Activated CD8-positive, alpha-beta memory T cell treated with anti-CD3 and anti-CD28 coated beads, Interleukin-2, amount 50 U/mL, for 4 hours (primary cell): ENCODE results near the gene VWF.

Experiments used
- DNase-seq: peaks from one replicate; pipeline ENCODE4 v3.0.0-alpha.2; 2020

The VWF gene

DNA sequence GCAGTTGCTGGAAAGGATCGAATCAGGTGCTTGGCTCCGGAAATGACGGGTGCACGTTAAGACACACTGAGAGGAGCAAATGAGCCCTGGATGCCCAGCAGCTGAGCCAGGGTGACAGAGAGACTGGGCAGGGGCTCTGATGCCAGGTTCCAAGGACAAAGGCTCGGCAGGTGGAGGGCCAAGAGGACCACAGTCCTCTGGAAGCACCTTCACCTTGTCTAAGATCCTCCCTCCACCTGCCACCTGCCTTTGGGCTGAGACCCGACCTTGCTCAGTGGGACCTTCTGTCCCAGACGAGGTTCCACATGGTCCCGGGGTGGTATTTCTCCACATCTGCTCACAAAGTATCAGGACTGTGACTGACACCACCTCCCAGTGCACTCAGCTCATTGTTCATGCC is 180.4 kb downstream of the VWF start:
- no peak for DNase-seq

DNA sequence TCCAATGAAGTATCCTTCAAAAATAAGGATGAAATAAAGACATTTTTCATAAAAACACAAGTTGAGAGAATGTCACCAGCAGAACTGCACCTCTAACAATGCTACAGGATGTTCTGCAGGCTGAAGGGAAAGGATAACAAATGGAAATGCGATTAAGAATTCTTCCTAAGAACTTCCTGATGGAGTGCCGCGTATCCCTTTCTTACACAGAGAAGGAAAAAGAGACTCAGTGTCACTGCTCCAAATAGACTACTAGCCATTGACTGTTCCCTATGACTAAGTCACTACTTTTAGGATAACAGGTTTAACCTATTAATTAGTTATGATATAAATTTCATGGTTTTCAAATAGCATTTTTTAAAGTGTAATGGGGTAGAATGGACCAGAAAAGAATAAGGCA is 182.6 kb downstream of the VWF start:
- DNase-seq, result no peak

DNA sequence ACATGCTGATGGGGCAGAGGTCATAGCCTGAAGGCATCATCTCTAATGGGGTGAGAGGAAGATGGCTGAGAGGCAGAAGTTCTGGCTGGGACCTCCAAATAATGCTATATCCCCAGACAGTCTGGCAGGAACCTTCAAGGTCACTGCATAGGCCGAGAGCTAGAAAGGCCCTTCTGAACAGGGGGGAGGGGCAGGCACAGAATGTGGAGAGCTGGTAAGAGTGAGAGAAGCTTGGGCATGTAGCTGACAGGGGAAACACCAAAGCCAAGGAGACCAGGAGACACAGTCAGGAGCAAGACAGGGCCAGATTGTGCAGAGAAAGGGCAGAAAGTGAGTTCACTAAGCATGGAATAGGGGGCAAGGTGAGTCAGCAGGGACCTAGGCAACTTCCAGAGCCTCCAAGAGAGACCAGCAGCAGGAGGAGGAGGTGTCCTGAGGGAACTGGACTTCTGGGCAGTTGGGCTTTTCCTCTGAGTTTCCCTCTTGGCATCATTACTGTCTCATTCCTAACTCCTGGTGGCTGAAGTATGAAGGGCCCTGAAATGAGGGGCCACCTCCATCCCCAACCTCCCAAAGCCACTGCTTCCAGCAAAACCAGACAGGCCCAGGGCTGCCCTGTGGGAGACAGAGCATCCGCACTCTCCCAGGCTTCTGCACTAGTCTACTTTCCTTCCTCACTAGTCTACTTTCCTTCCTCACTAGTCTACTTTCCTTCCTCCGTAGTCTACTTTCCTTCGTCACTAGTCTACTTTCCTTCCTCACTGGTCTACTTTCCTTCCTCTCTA is 196.5 kb downstream of the VWF start:
- no peak for DNase-seq

DNA sequence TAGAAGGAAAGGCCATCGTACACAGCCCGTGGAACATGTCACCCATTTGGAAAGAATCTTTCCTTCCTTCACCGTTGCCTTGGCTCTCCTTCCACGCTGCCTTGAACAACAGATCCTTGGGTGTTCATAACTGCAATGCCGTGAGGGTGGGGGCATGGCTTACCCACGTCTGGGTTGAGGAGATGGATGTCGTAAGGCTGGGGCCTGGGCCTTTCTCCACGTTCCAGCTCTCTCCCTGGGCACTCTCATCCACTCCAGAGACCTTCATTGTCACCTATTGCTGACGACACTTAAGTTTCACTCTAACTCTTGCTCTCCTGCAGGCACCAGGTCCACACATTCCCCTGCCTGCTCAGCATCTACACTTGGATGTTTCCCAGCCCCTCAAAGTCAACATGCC is 198.8 kb downstream of the VWF start:
- no peak for DNase-seq

DNA sequence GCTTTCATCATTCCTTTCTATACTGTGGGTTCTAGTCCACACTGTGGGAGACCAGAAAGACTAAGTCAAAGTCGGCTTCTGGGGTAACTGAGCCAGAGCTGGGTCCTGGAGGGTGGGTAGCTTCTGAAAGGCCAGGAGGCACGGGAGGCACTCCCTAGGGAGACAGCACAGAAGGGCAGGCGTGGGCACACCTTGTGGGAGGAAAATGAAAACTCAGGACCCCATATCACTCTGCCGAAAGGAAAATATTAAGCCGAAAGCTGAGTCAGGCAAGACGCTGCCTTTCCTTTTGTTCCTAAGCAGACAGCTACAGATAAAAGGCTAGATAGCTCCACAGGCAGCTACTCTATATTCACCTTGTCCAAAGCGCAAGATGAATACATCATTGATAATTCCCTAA is 200.1 kb downstream of the VWF start:
- DNase-seq, result no peak

DNA sequence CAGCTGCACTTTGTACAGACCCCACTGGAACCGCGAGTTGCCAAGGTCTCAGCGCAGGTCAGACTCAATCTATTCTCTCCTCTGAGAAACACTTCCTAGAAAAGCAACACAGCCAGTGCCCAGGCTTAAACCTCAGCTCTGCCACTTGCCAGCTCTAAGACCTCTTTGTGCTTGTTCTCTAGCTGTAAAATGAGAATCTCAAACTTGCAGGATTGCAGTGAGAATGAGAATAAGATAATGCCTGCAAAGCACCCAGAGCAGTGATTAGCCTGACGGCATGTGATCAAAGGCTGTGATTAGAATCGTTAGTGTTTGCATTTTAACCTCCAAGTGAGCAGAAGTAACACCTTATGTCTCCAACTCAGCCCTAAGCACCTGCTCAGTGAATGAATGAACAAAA is 200.7 kb downstream of the VWF start:
- DNase-seq, result no peak

DNA sequence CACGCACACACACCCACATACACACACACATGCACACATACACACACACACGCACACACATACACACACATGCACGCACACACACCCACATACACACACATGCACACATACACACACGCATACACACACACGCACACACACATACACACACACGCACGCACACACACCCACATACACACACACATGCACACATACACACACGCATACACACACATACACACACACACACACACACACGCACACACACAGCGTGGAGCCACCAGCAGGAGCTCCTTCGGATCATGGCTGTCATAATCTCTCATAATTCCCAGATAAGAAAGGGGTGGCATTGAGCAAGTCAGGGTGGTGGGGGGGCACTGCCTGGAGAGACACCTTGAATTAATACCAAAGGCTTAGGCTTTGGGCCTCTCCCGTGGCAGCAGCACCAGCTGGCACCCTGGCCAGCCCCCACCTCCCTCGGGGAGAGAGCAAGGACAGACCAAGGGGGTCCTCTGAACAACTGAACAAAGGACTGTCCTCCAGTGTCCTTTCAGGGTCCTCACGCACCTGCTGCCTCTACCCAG is 201.3 kb downstream of the VWF start:
- no peak for DNase-seq

DNA sequence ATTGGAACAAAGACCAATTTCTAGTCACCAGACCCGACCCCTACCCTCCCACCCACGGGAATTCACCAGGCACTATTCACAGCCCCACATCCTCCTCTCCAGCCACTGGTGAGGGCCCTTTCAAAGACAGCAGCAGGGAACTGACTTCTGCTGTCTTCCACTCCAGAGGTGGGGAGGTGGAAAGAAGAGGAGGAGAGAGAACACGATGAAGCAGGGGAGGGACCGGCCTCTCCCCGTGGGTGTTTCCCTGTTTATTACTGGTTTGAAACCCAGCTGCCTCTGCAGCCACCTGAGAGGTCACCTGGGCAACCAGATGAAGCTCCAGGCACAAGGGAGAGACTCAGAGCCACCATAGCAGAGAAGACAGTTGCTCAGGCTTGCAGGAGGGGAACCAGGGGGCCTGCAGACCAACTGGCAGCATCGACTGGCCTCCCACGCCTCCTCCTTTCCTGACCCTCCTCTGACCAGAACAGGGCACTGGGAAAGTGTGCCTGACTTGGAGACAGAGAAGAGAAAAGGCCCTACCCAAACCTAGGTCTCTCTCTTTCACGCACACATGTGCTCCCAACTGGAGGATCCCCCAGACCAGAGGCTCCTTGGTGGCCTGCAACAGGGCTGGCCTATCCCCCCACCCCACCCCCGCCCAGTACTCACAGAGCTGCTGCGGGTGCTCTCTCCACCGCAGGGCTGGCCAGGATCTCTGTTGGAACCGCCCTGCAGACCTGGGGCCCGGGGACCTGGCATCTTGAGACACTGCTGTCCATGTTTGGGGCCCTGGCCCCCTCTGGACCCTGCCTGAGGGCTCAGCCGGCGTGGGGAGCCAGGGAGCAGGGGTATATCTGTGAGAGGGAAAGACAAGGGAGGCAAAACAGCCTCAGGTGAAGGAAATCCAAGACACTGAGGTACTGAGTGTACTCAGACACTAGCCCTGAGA is 202.2 kb downstream of the VWF start:
- no peak for DNase-seq

DNA sequence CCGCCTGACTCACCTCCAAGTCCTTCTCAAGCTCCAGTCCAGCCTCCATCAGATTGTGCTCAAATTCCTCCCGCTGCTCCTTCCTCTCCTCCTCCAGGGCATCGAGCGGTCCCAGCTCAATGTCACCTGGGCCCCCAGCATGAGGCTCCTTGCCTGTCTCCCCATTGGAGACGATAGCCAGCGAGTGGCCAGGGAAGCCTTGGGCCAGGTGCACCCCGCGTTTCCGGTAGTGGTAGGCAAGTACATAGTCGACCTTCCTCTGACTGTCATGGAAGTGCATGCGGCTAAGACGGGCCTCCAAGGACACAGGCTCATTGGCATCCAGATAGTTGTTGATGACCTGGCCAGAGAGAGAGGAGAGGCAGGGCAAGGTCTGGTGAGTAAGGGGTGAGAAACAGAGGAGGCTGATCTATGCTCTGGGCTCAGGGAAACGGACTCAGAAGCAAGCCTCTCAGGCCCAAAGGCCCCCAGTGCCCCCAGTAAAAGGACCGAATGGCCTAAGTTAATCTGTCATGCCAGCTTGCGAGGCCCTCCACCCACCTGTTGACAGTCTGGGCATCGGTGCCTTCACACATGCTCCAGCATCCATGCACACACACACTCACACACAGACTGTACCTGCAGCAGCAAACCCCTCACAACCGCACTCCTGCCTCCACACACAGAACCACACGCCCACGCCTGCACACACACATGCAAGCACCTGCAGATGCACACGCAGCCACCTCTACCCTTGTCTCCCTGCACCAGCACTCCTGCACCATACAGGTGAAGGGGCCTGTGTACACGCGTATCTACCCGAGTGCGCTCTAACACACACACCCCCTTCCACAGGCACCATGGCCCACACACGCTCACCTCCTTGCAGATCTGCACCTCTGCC is 203.2 kb downstream of the VWF start:
- DNase-seq, result no peak

DNA sequence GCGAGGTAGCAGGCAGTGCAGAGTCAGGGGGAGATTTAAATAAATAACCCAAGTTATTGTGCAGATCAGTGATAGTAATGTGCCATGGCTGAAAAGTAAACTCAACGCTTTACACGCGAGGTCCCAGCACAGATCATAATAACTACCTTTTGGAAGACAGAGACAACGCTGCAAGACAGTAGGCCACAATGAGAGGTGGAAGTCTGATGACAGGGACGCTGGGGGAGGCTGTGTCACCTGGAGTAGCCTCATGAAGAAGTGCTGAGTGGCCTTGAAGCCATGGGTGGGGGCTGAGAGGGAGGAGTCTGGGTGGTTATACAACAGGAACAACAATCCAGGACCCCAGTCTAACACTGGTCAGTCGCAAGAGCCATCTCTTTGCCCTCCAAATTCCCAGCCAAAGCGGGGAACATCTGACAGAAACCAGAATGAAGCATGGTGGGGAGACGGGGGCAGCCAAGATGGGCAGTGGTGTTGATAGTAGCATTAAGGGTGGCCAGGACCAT is 207.6 kb downstream of the VWF start:
- no peak for DNase-seq

DNA sequence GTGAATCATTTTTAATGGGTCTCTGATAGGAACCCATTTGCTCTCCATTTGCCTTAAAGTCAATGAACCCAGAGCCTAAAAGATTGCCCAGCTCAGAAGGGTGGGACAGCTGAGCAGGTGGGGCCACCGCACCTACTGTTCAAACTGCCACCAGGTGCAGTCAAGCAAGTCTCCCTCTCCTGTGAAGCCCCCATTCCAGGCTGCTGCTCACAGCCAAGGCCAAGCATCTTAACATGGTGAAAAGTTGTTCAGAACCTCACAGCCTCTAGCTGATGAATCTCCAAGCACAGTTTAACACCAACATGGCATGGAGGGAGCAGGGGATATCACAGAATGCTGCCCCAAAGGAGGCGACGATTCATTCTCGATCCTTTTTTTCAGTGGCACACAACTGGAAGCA is 209.0 kb downstream of the VWF start:
- no peak for DNase-seq

DNA sequence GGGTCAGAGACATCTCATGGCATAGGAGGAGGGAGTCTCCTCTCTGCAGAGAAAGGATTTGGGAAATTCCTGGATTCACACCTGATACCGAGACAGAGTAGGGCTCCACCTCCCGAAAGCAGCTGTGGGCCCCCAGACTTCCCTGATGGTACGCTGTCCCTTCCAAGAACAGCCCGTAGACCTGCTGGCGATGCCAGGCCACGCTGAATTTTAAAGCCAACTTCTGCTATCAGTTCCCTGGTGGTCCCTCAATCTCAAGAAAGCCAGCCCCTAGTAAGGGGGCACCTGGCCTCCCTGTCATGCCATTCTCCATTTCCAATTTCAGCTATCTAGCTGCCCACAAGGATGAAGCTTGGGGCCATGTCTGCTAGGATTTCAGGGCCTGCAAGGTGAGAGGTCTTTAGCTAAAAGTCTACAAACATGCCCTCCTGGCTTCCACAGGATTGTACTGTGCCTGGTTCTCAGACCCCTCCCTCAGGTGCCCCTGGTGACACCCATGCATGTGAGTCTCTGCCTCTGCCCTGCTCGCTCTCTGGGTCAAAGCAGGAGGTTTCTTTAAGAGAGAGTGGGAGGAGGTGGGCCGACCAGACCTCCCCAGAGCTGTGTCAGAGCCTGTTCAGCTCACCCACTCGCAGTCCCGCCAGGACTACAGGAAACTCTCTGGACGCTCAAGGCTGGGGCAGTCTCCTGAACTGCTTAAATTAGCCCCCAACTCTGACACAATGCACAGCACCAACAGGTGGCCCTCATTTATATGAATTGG is 209.9 kb downstream of the VWF start:
- DNase-seq, result no peak

DNA sequence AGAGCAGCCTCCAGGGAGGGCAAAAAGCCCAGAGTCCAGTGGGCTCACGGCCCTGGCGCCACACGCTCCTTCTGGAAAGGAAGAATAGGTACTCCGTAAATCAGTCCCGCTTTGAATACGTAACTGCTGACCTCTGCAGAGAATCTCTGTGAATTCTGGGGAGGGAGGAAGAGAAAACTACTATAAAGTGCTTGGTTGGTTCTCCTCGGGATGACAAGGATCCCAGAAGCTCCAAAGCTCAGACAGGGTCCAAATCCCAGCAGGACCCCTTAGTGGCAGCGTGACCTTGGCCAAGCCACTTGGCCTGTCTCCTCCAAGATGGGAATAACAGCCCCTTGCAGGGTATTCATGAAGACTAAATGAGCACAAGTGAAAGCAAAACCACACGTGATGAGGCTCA is 211.1 kb downstream of the VWF start:
- no peak for DNase-seq

DNA sequence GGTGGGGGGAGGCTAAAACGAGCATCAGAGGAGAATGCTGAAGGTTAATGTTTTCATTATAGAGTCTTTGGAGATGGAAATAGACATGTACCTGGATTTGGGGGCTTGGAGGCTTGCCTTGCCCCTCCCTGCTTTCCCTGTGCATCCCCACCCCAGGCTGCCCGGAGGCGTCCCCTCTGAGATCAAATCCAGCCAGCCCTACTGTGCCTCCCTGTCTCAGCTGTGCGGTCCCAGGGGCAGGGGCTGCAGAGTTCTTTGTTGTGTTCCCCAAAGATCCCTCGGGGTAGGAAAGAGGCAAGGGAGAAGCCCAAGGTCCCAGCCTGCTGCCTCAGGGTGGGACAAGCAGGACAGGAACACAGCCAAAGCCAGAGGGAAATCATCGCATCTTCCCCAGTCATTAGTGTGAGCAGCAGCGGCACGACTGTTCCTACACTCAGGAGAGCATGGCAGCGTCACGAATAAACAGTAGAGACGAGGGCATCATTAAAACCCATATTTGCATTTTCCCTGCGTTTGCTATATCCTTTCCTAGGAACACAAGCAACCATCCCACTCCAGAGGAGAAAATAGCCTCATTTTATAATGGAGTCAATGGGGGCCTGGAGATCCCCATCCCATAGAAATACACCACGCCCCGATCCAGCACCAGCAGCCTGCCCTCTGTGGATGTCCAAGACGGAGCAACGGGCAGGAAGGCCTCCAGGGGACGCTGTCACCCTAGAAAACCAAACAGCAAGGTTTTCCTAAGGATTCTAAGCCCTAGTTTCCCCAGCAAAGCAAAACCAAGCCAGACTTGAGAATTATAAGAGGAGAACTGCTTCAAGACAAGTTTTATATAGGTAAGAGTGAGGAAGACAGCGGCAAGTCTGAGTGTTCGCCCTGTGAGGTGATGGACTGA is 211.8 kb downstream of the VWF start:
- no peak for DNase-seq

DNA sequence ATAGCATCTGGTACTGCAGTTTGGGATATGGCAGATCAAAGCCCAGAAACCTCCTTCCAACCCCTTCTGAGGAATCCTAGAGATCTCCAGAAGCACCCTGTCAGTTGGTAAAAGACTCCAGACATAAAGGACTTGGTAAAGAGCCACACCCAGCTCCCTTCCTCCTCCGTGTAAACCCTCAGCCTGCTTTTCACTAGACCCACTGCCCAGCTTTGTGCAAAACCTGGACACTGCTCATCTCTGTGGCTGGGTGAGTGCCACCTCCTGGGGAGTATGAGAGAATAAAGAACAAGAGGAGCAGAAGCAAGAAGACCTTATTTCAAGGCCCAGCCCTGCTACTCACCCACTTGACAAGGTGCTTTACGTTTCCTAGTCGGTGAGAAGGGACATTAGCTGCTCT is 212.5 kb downstream of the VWF start:
- no peak for DNase-seq

DNA sequence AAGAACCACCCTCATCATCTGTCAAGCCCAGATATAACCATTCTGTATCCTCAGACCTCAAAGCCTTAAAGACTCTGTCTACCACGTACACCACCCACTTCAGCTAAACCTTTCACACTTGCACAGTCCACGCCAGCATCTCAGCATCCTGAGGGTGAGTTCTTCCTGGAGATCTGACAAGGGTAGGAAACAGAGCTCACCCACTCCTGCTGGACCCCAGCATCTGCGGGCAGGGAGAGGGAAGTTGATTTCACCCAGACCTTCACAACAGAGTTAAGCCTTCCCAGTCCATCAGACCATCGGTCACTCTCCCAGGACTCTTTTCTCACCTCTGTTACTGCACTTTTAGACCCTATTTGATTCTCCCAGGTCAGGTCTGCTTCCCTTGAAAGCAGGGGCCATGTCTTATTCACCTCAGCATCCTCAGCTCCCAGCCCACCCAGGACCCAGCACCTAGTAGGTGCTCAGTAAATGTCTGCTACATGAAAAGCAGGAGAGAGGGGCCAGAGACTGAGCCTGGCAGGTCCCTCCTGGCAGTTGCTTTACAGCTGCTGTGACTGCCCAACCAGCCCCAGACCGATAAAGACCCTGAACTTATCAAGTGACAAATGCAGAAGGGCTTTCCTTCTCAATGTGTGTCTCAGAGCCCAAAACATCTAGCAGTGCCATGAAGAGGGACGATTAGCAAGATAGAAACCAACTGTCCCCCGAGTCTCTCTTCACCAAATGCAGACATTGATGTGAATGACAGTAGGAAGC is 213.5 kb downstream of the VWF start:
- no peak for DNase-seq

DNA sequence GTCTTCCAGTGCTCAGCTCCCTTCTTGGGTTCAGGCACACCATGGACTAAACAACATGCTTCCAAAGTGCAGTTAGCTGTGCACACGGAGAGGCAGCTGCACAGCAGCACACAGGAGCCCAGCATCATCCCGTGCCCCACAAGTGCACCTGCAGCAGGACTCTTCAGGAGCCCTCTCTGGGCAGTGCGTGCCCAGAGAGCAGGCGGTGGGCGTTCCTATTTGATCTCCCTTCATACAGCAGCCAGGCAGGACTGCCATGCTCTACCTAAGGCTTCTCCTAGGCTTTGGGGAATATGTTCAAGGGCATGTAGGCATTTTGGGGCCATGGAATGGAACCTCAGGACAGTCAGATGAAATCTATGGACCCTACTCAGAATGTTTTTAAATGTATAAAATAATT is 214.9 kb downstream of the VWF start:
- DNase-seq, result no peak

DNA sequence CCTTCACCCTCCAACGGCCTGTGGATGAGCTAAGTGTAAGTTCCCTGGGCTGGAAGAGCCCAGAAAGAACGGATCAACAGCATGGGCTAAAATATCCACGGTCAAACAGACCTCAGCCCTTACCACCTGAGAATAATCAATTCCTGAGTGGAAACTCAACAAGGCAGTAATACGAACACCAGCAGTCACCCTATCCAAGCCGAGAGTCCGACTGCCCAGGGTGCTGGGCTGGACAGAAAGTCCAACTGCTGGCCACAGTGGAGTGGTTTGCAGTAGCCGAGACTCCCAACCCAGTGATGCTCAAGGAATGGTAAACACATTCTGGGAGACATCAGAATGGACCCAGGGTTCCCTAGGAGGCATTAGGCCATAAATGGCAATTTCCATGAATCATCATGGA is 216.2 kb downstream of the VWF start:
- DNase-seq, result no peak

DNA sequence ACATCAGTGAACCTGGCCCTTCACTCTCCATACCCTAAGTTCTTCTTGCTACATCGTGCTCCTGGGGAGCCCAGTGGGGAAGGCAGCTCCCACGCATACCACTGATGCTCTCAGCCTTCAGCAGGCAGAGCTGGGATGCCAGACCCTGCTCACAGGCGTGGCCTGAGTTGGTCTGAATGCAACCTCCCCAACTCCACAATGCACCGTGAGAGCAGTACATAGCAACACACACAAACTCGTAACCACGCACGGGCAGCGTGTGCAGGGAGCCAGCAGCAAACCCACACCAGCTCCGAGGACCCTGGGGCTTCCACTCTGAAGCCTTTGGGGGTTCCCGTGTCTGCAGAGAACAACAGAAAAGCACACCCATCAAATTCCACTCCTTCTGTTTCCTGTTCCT is 216.7 kb downstream of the VWF start:
- DNase-seq, result no peak

DNA sequence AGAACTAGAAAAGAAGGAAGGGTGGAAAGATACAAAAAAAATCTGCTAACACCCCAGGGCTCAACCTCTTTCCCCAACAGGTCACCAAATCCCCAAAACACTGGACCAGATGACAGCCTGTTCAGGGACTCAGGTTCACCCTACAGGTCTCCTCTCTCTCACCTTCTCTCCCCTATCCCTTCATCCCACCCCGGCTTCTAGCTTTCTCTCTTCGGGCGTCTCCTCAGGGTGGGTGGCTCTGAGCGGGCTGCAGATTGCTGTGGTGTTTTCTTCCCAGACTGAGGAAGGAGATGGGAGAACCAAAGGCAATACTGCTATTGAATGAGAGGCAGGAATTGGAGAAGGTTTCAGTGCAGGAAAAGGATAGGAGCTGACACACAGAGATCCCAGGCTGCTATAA is 218.7 kb downstream of the VWF start:
- DNase-seq, result no peak
